GM12878 (cell line): Measurements from ENCODE around the gene TMEM37. TPM values are rescaled to one million over a fixed set of nuclear protein-coding genes. Genes with fewer than 3 reads are reported as not detected.
A peak's percentile ranks its signal among the peaks of the same experiment; 100 is the strongest.

Experiments
- ATAC-seq: fragments of 200-7000 bp; cut with Tn5 transposase; 3 replicates; pipeline ENCODE4 v1.9.1; 2020; ENCODE audit warnings: mild to moderate bottlenecking, moderate library complexity
- BruUV-seq: library from RNA; stranded (reverse); fragments of 400-500 nt; replicated peaks from 2 replicates; lab custom pipeline; 2021; lab: Mats Ljungman, UMichigan
- CTCF ChIA-PET: fragments of 300-600 bp; sonication (Branson Sonifier 250); formaldehyde crosslinking; extraction: SDS; loops from one replicate; lab custom pipeline; 2021; ENCODE audit warnings: inconsistent platforms; lab: Yijun Ruan, JAX
- POLR2A ChIA-PET: fragments of 350-600 bp; formaldehyde crosslinking; extraction: SDS; loops from one replicate; lab custom pipeline; 2021; ENCODE audit warnings: inconsistent platforms; lab: Charles Lee
- RAD21 ChIA-PET: fragments of 300-600 bp; sonication (Branson Sonifier 250); formaldehyde crosslinking; loops from one replicate; lab custom pipeline; 2023; ENCODE audit warnings: antibody characterized with exemption; ENCODE audit not compliant: unreplicated experiment; lab: Charles Lee
- SMC1A ChIA-PET: fragments of 300-600 bp; sonication (Branson Sonifier 250); formaldehyde crosslinking; loops from one replicate; lab custom pipeline; 2023; ENCODE audit not compliant: unreplicated experiment, uncharacterized antibody; lab: Charles Lee
- DNase-seq: peaks from one replicate; pipeline ENCODE4 v3.0.0-alpha.2; 2011; ENCODE audit warnings: low read depth, low spot score
- FAIRE-seq: peaks from 3 replicates; lab custom pipeline; 2011; peaks lifted over from hg19 to GRCh38; lab: Jason Lieb, UNC
- H2AFZ ChIP-seq: 2 replicates; pipeline ENCODE4 v1.6.0; 2011; ENCODE audit warnings: low read depth, low read length, control low read depth; ENCODE audit not compliant: control insufficient read depth
- H3K27ac ChIP-seq: 2 replicates; pipeline ENCODE4 v1.5.1; 2011; ENCODE audit warnings: control low read depth; ENCODE audit not compliant: control insufficient read depth, insufficient read depth
- H3K27me3 ChIP-seq, 2 experiments: replicated peaks in 1 of 2; 2 replicates each; pipeline versions ENCODE4 v1.6.0 to v1.6.1; 2011; ENCODE audit warnings: low read length in 1 of 2; ENCODE audit not compliant: control insufficient read depth in 2 of 2, insufficient read depth in 2 of 2
- H3K36me3 ChIP-seq, 2 experiments: 2 replicates each; pipeline ENCODE4 v1.5.1; 2011; ENCODE audit warnings: low read length in 1 of 2; ENCODE audit not compliant: control insufficient read depth in 2 of 2, insufficient read depth in 2 of 2
- H3K4me1 ChIP-seq: 2 replicates; pipeline ENCODE4 v1.6.1; 2011; ENCODE audit warnings: mild to moderate bottlenecking, low read length, moderate library complexity, mixed read lengths; ENCODE audit not compliant: control insufficient read depth, insufficient read depth
- H3K4me2 ChIP-seq: 2 replicates; pipeline ENCODE4 v1.6.0; 2011; ENCODE audit warnings: control low read depth; ENCODE audit not compliant: control insufficient read depth, insufficient read depth
- H3K4me3 ChIP-seq: fragments of 200-600 bp; sonication (generic); 2 replicates; pipeline ENCODE4 v1.5.1; 2016
- H3K79me2 ChIP-seq: 2 replicates; pipeline ENCODE4 v1.6.0; 2011; ENCODE audit warnings: low read length; ENCODE audit not compliant: control insufficient read depth, insufficient read depth
- H3K9ac ChIP-seq: 2 replicates; pipeline ENCODE4 v1.8.0; 2011; ENCODE audit warnings: low read length, control low read depth, mixed read lengths; ENCODE audit not compliant: control insufficient read depth, insufficient read depth
- H3K9me3 ChIP-seq: replicated peaks from 3 replicates; pipeline ENCODE4 v1.5.1; 2011; ENCODE audit warnings: mild to moderate bottlenecking, low read length; ENCODE audit not compliant: control insufficient read depth, insufficient read depth
- H4K20me1 ChIP-seq: 2 replicates; pipeline ENCODE4 v1.6.0; 2011; ENCODE audit not compliant: control insufficient read depth, insufficient read depth
- BMI1 ChIP-seq: fragments of 450-650 bp; IDR thresholded peaks from 2 replicates; pipeline ENCODE4 v1.6.1; 2016; ENCODE audit warnings: mild to moderate bottlenecking, moderate library complexity, borderline replicate concordance
- EZH2 ChIP-seq: IDR thresholded peaks from 2 replicates; pipeline ENCODE4 v1.6.1; 2012; ENCODE audit warnings: low read depth, mild to moderate bottlenecking, control low read depth, inconsistent platforms, low read length, borderline replicate concordance; ENCODE audit not compliant: control insufficient read depth
- NBN ChIP-seq: fragments of 450-650 bp; IDR thresholded peaks from 2 replicates; pipeline ENCODE4 v1.6.1; 2016
- NR2C1 ChIP-seq: fragments of 450-650 bp; IDR thresholded peaks from 2 replicates; pipeline ENCODE4 v1.6.1; 2017; ENCODE audit warnings: antibody characterized with exemption, mild to moderate bottlenecking, moderate library complexity
- PKNOX1 ChIP-seq: fragments of 450-650 bp; IDR thresholded peaks from 2 replicates; pipeline ENCODE4 v1.6.1; 2016; ENCODE audit warnings: mild to moderate bottlenecking
- RFX5 ChIP-seq: IDR thresholded peaks from 2 replicates; pipeline ENCODE4 v1.6.1; 2011; ENCODE audit warnings: low read depth, low read length, improper control_type of control experiment
- SRF ChIP-seq, 2 experiments: IDR thresholded peaks; 2 replicates each; pipeline ENCODE4 v1.6.1; 2011; ENCODE audit warnings: low read depth in 2 of 2, low read length in 2 of 2, mild to moderate bottlenecking in 1 of 2, moderate library complexity in 1 of 2
- WGBS: methylation state at CpG from one replicate; pipeline ENCODE4 v1.1.6; 2016; ENCODE audit warnings: low lambda C conversion rate; ENCODE audit not compliant: insufficient replicate concordance, insufficient coverage; ENCODE audit errors: missing lambda C conversion rate; 5-methylcytosine and 5-hydroxymethylcytosine counted together
- in situ Hi-C: fragments of 300-500 bp; cut with MboI; formaldehyde crosslinking; loops from 9 replicates; pipeline ENCODE4 v1.14.3; 2018; ENCODE audit warnings: mixed read lengths
- intact Hi-C: fragments of 100-400 bp; cut with micrococcal nuclease; formaldehyde crosslinking; loops from one replicate; pipeline ENCODE4 v1.14.2; 2022; ENCODE audit not compliant: unreplicated experiment
- polyA plus RNA-seq, 11 experiments: library from polyadenylated mRNA; depleted of rRNA in 4 of 11; unstranded in 6 of 11; stranded (reverse) in 5 of 11; fragments of >200 nt; fragmentation: Nextera tagmentation in 4 of 11; fragmentation: Illumina TruSeq in 1 of 11; extraction: Ambion mirVana in 4 of 11; extraction: Trizol in 1 of 11; gene quantifications; 1 replicate in 1 of 11; 2 replicates in 10 of 11; pipeline versions ENCODE4 v1.2.1 to v1.2.3, GENCODE V29; 2011 to 2016; ENCODE audit warnings: inconsistent platforms in 2 of 11, missing spikeins in 2 of 11, low read depth in 1 of 11
- total RNA-seq, 4 experiments: library from RNA; depleted of rRNA in 3 of 4; stranded (reverse); fragments of >200 nt in 3 of 4; fragmentation: Illumina TruSeq in 1 of 4; extraction: Trizol in 1 of 4; gene quantifications; 2 replicates each; pipeline versions ENCODE4 v1.2.1 to v1.2.3, GENCODE V29; 2013 to 2021

Gene TMEM37
- total and polyA plus RNA-seq, 10 of the 15 experiments (the other 5 are each of a cell fraction or from before 2014, with no cell fraction given): 0.07 to 0.67 (median 0.24) TPM; not detected in 3

DNA sequence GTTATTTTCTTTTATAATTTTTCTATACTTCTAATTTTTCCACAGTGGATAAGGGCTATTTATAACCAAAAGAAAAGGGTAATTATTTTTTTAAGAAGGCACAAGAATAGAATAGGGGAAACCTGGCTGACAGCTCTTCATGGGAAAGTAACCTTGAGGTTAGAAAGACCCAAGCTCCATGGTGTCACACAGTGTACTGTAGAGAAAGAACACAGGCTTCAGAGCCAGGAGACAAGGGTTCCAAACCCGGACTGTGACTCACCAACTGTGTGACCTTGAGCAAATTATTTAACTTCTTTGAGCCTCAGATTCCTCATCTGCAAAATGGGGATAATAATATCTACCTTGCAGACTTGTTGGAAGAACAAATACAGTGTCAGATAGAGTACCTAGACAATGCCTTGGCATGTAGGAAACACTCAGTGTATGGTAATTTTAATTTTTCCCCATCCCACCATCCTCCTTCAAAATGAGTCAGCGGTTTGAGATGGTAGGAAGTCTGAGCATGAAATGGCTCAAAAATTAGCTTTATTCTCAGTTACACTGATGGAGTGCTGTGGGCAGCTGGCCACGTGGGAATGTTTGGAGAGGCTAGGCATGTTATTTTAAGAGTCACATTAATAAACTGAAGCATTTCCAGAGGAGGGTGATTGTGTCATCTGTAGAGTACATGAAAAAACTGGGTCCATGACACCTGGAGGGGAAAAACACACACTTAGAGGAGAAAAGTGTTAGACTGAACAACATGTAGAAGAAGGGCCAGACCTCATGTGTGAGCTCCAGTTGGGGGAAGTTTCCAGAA, 36.7 kb downstream of the TMEM37 start:
- Histone ChIP-seq H3K4me1 (no peaks in the 10 kb centered on the region), H3K36me3 (no peaks in the 10 kb centered on the region), H3K27me3 (no peaks in the 10 kb centered on the region), H3K4me2 (no peak overlapping the region), H3K4me3 (no peak overlapping the region), H3K9ac (no peak overlapping the region), H3K9me3 (no peaks in the 10 kb centered on the region), H4K20me1 (no peaks in the 10 kb centered on the region), H3K79me2 (no peaks in the 10 kb centered on the region), H3K27ac (no peak overlapping the region), H2AFZ (no peak overlapping the region)
- no TSS peak for BruUV-seq
- peak; percentile 26; the same call in 1 of the 3 replicates for ATAC-seq
- WGBS: 17% methylated on average over 3 of the region's 3 CpGs
- TF ChIP-seq PKNOX1 (no peak), EZH2 (no peak), BMI1 (no peak), NR2C1 (no peak), RFX5 (no peak), SRF (IDR thresholded peaks at IDR 0.05; ENCODE audit: low read depth in 2 of 2, low read length in 2 of 2) (no peak), NBN (no peak)
- in situ Hi-C loops (no loop called here), intact Hi-C loops (no loop called here)
- RAD21 ChIA-PET: interaction anchor here (1.2 kb wide), 1 partner anchor 28 kb away, joined by 3 read pairs; no protein-coding TSS in a partner anchor
- CTCF ChIA-PET: interaction anchor here (1.1 to 3.4 kb wide), 2 partner anchors 9 to 18 kb away, joined by 3 to 16 read pairs; no protein-coding TSS in a partner anchor
- DNase-seq: no peak
- FAIRE-seq: no peak
- SMC1A ChIA-PET: interaction anchor here (1.9 kb wide), 1 partner anchor 52 kb away, joined by 4 read pairs; no protein-coding TSS in a partner anchor
- POLR2A ChIA-PET: interaction anchor here (0.9 to 1.2 kb wide), 2 partner anchors 13 to 15 kb away, joined by 3 read pairs; no protein-coding TSS in a partner anchor
